ENCODE results near the gene MYOC. TPM values are rescaled to one million over a fixed set of nuclear protein-coding genes. Genes with fewer than 3 reads are reported as not detected.
A peak's percentile ranks its signal among the peaks of the same experiment; 100 is the strongest.
"Not testable (repeated sequence)": the region's sequence is repeated elsewhere in the genome, so short reads cannot be mapped to it uniquely, and the experiment has no call there.

Gene MYOC
- not detected in 2 replicates for total RNA-seq (2014; rRNA removed; shearing (Covaris generic))

DNA sequence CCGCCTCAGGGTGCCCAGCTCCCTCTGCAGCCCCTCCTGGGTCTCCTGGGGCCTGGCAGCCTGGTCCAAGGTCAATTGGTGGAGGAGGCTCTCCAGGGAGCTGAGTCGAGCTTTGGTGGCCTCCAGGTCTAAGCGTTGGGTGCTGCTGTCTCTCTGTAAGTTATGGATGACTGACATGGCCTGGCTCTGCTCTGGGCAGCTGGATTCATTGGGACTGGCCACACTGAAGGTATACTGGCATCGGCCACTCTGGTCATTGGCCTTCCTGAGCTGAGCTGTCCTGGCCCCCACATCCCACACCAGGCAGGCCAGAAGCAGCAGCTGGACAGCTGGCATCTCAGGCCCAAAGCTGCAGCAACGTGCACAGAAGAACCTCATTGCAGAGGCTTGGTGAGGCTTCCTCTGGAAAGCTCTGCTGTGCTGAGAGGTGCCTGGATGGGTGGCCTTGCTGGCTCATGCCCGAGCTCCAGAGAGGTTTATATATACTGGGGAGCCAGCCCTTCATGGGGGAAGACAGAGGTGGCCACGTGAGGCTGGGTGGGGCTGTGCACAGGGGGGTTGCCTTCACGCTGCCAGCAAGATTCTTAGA, at the start of gene MYOC:
Gene MYOC, minus strand, starts transcription at position 455 of the 589 bp plus-strand sequence. Its CDS starts 77 bp downstream, at position 378.
- no peak for DNase-seq (ENCODE audit: low spot score)

DNA sequence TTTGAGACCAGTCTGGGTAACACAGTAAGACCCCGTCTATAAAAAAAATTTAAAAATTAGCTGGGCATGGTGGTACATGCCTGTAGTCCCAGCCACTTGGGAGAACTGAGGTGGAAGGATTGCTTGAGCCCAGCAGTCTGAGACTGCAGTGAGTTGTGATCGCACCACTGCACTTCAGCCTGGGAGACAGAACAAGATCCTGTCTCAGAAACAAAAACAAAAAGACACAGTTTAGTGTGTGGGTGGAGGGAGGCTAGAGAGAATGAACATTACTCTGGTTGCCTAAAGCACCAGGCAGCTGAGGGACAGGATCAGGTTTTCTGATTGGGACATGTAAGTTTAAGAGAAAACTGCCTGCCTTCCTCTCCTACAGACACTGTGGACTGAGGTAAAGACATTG, 47.0 kb upstream of the MYOC start:
- no peak for DNase-seq (ENCODE audit: low spot score)

DNA sequence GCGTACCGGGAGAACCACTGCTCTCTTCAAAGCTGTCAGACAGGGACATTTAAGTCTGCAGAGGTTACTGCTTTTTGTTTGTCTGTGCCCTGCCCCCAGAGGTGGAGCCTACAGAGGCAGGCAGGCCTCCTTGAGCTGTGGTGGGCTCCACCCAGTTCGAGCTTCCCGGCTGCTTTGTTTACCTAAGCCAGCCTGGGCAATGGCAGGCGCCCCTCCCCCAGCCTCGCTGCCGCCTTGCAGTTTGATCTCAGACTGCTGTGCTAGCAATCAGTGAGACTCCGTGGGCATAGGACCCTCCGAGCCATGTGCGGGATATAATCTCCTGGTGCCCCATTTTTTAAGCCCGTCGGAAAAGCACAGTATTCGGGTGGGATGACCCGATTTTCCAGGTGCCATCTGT, 43.3 kb upstream of the MYOC start:
- not testable (repeated sequence) for DNase-seq (ENCODE audit: low spot score)

DNA sequence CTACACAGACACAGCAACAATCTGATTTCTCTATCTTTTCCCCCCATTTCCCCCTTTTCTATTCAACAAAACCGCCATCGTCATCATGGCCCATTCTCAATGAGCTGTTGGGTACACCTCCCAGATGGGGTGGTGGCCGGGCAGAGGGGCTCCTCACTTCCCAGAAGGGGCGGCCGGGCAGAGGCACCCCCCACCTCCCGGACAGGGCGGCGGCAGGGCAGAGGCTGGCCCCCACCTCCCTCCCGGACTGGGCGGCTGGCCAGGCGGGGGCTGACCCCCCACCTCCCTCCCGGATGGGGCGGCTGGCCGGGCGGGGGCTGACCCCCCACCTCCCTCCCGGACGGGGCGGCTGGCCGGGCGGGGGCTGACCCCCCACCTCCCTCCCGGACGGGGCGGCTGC, 41.1 kb upstream of the MYOC start:
- not testable (repeated sequence) for DNase-seq (ENCODE audit: low spot score)

DNA sequence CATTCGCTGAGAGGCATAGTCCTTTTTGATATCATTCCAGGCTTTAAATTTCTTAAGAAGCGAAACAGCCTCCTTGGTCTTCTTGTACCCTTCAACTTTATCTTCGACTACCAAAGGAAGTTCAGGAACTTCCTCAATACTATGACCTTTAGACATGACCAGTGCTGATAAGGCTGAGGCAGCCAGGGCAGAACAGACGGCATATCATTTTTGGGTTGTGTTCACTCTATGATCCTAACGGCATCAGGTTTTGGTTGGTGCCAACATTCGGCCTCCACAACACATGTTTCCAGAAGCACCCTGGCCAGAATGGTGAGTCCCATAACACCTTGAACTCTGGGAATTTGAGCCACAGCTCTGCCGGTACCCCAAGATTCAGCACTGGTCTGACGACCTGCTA, 31.4 kb upstream of the MYOC start:
- DNase-seq (ENCODE audit: low spot score): no peak

DNA sequence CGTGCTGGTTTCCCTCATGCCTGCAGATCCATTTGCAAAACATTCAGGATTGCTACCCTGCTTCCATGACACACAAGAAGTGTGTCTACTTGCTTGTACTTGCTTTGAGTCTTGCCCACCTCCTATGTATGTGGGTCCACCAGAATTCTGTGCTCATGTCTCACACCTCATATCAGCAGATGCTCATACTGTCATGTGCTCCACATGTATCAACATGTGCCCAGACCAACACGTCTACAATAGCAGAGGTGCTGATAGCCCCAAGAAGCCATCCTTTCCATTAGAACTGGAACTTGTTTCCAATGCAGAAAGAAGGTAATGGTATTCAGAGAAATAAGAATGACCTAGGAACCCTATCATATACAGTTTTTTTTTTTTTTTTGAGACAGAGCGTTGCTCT, 27.9 kb upstream of the MYOC start:
- DNase-seq (ENCODE audit: low spot score): no peak

DNA sequence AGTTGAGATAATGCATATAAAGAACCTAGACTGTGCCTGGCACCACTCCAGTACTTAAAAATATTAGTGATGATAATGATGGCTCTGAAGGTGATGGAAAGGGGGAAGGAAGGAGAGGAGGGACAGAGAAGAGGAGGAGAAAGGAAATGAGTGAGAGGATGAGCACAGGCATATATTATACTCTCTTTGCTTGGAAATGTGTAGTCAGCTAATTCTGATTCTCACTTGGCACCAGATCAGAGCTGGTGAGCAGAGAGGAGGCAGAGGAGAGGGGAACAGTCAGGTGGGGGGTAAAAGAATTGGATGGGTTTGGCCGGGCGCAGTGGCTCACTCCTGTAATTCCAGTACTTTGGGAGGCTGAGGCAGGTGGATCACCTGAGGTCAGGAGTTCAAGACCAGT, 24.3 kb upstream of the MYOC start:
- no peak for DNase-seq (ENCODE audit: low spot score)

DNA sequence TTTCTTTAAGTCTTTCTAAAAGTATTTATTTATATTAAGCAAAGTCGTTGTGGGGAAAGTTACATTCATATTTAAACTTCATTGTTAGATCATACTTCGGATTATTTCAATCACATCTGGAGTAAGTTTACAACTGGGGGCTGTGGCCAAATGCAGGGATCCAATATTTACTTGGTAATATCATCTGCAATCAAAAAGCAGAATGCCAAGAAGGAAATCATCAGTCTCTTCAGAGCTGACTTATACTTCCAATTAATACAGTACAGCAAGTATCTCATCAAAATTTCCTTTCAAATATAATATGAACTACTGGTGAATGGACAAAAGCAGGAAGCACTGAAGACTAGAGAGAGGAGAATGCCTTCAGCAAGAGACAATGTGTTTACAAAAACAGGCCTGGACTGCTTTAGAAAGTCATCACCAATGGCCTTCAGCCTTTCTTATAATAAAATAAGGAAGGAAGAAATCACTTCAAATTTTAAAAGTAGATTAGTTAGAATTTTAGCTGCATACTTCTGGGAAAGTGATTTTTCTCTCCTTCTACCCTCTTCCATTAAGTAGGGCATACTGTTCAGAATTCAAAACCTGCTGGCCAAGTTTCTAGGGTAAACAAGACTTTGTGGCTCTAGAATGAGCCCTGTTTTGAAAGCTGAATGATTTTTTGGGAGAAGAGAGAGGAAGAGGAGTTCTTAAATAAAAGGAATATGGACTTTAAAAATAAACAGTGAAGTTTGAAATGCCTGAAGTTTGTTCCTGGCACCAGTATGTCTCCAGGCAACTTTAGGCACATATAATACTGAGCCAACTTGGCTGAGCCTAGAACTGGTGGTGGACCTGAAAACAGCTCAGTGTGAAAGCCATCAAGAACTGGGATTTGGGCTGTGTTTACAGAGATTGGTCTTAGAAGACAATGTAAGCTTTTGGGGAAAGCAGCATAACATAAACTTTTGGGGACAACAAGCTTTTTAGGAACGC, 22.2 kb upstream of the MYOC start:
- DNase-seq (ENCODE audit: low spot score): no peak

DNA sequence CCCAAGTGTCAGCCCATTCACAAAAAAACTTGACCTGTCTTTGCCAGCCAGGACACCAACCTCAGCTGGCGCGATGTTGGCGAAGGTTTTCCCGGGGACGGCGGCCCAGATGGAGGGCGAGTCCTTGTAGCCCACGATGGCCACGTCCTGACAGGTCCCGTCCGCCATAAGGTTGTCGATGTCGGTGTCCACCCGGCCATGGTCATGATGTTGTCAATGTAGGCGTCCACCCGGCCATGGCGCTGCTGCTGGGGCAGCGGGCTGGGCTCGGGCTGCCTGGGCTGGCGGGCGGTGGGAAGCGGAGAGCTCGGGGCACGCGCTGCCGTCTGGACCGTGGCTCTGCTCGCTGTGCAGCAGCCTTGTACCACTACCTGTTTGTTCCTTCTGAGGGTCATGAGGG, 18.3 kb upstream of the MYOC start:
- no peak for DNase-seq (ENCODE audit: low spot score)

DNA sequence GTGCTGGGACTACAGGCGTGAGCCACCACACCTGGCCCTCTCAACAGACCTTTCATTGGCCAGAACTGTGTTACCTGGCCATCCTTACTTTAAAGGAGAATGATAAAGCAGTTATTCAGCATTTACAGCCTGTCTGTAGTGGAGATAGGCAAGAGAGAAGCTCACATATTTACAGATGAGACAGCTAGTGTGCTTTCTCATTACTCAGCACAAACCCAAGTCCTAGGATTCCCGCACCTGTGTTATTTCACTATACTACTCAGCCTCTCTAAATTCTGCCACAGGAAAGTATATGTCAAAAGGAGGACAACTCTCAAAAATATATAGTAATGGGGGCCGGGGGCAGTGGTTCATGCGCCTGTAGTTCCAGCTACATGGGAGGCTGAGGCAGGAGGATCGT, 15.9 kb upstream of the MYOC start:
- DNase-seq (ENCODE audit: low spot score): no peak

DNA sequence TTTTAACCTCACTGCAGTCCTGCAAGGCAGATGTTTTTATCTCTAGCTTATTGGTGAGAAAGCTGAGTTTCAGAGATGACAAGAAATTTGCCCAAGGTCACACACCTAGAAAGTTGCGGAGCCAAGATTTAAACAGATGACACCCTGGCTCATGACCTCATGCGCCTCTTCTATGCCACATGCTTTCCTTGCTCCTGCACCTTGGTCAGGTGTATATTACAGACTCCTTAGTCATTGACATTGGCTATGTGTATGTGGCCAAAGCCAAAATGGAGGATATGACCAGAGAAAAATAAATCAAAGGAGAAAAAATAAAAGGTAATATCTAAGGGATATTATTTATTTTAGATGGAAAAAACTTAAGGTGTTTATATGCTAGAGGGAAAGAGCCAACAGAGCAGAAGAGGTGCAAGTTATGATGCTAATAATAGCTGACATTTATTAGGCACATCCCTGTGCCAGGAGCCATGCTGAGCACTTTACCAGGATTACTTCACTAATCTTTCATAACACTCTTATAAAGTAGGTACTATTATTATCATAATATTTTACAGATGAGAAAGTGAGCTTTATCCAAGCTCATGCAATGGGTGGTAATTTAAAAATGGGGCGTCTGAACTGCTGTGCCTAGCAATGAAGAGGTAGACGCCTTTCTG, 13.8 kb upstream of the MYOC start:
- DNase-seq (ENCODE audit: low spot score): no peak

DNA sequence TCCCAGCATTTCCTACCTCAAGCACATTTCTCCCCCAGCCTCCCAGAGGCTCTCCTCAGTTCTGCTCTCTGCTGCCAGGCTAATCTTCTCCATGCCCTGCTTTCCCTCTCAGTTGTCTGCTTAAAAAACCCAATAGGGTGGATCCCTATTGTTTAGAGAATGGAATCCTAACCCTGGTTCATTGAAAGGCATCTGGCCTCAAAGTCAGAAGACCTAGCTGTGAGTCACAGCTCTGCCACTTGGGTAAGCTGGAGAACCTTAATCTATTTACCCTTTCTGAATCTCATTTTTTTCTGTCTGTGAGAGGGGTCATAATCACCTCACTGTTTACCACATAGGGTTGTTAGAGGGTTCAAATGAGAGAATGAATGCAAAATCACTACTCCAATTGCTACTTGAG, 12.5 kb upstream of the MYOC start:
- peak; percentile 3 for DNase-seq (ENCODE audit: low spot score)

DNA sequence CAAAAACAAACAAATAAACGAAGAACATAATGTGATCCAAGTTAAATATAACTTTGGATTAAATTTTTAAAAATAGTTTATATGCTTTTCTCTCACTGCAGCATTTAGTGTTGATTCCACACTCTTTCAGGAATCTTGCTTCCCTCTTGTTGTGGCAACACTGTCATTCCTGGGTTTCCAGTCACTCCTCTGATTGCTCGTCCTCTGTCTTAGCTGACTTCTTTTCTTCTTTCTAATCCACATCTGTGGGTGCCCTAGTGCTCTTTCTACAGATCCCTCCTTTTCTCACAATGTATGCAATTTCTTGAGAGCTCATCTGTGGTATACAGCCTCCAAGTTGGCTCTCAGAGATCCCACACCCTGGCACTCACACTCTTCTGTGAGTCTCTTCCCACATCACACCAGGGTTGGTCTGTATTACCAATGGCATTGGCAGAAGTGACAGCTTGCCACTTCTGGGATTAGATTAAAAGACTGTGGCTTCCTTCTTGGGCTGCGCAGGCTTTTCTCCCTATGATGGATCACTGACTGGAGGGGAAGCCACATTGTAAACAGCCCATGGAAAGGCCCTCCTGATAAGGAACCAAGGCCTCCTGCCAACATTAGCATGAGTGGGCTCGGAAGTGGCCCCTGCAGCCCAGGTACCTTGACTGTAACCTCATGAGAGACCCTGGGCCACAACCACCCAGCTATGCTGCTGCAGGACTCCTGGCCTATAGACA, 11.5 kb upstream of the MYOC start:
- no peak for DNase-seq (ENCODE audit: low spot score)

DNA sequence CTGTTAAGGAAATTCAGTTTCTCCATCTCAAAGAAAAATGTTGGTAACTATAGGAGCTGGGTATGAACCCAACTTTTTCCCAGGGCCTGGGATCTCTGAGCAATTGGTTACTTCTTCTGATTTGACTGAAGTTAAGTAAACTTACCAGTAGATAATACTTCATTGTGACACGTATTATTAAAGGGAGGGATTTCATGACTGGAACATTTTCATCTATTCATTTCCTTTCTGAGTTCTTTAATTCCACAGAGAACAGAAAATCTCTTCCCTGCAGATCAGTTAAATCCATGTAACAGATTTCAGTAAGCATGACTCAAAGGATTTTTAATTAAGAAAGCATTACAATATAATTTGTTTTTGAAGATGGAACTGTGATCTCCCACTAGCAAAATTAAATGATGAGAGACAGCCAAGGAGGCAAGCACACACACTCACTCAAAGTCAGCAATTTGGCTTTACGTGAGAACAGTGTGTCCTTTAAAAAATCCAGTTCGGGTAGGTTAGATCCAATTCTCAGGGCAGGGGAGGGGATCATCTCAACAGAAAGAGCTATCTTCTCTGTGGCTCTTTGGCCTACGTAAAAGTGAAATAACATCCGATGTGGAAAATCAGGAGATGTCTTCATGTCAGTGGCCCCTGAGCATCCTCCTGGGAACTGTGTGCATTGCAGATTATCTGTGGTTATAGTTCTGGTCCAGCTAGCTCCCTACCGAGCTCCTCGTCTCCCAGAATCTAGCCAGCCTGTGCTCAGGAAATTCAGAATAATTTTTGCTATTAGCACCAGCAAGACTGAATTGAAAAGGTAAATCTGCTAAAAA, 10.8 kb upstream of the MYOC start:
- no peak for DNase-seq (ENCODE audit: low spot score)

DNA sequence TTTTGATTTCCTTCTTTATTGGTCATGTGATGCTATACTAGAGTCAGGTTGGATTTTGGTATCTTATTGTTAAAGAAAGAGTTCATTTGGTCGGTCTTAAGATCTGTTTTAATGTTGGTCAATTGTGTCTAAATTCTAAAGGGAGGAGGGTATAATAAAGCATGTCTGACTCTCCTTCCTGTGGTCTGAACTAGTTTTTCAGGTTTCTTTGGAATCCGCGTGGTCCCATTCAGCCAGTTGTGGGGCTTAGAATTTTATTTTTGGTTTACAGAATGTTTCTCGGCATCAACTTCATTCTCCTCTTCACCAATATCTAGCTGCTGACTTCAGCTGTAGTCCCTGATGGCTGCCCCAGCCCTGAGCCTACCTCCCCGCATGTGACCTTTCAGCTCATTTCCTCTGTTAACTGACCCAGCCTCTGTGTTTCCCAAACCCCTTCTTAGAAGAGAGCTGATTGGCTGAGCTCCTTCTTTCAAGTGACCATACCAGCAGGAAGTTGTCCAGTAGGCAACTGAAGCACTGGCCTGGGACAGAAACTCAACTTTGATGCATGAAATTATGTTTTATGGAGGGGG, 8.7 kb upstream of the MYOC start:
- peak; percentile 56 for DNase-seq (ENCODE audit: low spot score)

DNA sequence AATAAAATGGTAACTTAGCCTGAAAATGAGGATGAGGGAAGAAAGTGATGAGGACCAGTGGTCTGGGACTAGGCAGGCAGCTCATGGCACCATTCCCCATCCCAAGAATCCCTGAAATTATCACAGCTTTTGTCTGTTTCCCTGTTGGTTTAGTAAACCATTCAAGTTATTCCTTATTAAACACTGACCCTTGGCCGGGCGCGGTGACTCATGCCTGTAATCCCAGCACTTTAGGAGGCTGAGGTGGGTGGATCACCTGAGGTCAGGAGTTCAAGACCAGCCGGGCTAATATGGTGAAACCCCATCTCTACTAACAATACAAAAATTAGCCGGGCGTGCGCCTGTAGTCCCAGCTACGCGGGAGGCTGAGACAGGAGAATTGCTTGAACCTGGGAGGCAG, 3.7 kb upstream of the MYOC start:
- peak; percentile 17 for DNase-seq (ENCODE audit: low spot score)

DNA sequence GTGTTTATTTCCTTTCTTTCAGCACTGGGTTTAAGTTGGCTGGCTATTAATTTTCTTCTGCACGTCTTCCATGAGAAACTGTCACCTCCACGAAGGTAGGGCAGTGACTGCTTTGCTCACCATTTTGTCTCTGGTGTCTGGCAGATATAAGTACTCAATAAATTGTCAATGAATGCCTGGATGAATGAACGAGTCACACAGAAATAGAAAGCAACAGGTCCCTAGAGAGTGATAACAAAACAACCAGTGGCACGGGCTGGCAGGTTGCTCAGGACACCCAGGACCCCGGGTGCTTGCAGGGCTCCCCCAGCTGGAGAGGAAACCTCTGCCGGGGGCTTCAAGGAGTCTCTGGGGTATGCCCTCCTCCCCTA, 3.2 kb upstream of the MYOC start:
- DNase-seq (ENCODE audit: low spot score): no peak

DNA sequence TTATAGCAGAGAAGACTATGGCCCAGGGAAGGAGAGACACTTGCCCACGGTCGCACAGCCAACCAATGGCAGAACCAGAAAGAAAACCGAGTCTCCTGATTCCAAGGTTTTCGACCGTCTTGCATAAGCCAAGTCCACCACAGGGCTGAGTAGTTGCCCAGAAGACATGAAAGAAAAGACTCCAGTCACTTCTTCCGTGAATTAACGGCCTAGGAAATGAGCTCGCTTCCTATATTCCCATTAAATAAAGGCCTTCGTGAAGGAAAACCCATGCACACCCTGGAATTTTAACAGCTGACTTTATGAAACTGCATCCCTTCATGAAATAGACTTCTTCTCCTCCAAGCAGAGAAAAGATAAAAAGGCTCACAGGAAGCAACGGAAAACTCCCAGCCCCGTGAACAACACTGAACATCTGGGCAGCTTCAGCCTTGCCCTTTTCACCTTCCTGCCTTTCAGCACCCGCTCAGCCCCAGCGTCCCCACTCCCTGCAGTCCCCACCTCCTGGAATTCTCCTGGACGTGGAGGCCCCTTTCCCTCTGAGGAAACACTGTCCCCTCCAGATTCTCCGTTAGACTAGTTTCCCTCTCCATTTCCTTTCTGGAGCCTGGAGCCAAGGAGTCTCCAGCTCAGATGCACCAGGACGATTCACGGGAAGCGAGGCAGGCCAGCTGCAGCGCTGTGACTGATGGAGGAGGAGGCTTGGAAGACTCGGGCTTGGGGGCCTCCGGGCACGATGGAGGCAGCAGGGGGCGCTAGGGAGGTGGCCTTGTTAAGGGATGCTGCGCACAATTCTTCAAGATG, 2.7 kb upstream of the MYOC start:
- peak; percentile 41 for DNase-seq (ENCODE audit: low spot score)

DNA sequence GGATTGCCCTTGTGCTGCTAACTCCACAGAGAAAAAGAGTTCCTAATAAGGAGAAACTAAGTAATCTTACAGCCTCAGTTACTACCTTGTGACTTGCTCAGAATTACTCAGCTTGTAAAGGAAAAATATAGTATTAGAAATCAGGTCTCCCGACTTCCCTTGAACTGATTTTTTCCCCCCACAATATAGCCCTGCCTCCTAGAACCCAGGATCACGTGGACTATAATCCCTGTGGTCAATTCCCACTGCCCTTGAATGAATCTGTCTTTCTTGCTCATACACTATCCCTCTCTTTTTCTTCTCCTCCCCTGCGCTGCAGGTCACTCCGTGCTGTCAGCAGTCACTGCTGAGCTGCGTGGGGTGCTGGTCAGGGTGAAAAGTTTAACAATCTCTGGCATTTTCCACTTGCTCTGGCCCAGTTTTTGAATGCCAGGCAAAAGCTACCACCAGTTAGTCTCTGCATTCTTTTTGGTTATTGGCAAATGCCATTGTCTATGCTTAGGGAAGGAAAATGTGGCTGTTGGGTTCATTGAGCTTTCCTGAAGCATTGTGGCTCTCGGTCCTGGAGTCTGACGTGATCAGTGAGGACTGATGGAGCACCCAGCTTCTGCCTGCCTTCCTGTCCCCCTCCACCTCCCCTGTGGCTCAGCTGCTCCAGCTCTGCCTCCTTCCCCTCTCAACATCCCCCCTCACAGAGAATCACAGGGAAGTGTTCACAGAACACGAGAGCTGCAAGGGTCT, 1.9 kb upstream of the MYOC start:
- DNase-seq (ENCODE audit: low spot score): no peak

Data from HT-29 (cell line).